ENCODE data around the gene ADSL.

GRCh38 chr22:40433416-40434090 lies 87.3 kb downstream of the ADSL start:
- TF ChIP-seq CTCF (IDR thresholded peaks at IDR 0.05) = no peak
- TF ChIP-seq POLR2A (IDR thresholded peaks at IDR 0.05) = no peak
- TF ChIP-seq POLR2AphosphoS5 (IDR thresholded peaks at IDR 0.05) = no peak

Data from suprapubic skin (tissue), 4 donors.